Neural cell (in vitro differentiated cells): ENCODE results near the gene LORICRIN.

Experiments
- CTCF ChIP-seq: fragments of 450-650 bp; IDR thresholded peaks from 2 replicates; pipeline ENCODE4 v1.5.1; 2014; ENCODE audit warnings: antibody characterized with exemption, mild to moderate bottlenecking, moderate library complexity; ENCODE audit not compliant: poor library complexity, severe bottlenecking
- EP300 ChIP-seq: fragments of 450-650 bp; conservative IDR thresholded peaks from 2 replicates; pipeline ENCODE4 v1.6.1; 2014; ENCODE audit warnings: antibody characterized with exemption, mild to moderate bottlenecking, moderate library complexity; ENCODE audit not compliant: poor library complexity, severe bottlenecking
- EZH2 ChIP-seq: fragments of 200-600, 300-800 bp; shearing (Covaris generic), sonication (generic); IDR thresholded peaks from 2 replicates; pipeline ENCODE4 v1.6.1; 2014; ENCODE audit warnings: antibody characterized with exemption, low read length, borderline replicate concordance, mild to moderate bottlenecking; ENCODE audit not compliant: insufficient read depth, poor library complexity, severe bottlenecking
- MXI1 ChIP-seq: fragments of 450-650 bp; conservative IDR thresholded peaks from 2 replicates; pipeline ENCODE4 v1.6.1; 2014; ENCODE audit warnings: antibody characterized with exemption, mild to moderate bottlenecking; ENCODE audit not compliant: poor library complexity, severe bottlenecking
- POLR2AphosphoS5 ChIP-seq: IDR thresholded peaks from 2 replicates; pipeline ENCODE4 v1.6.1; 2012
- RAD21 ChIP-seq: fragments of 450-650 bp; conservative IDR thresholded peaks from 2 replicates; pipeline ENCODE4 v1.6.1; 2014; ENCODE audit warnings: antibody characterized with exemption, mild to moderate bottlenecking, moderate library complexity
- SMC3 ChIP-seq: fragments of 450-650 bp; conservative IDR thresholded peaks from 2 replicates; pipeline ENCODE4 v1.6.1; 2014; ENCODE audit warnings: antibody characterized with exemption, mild to moderate bottlenecking, moderate library complexity; ENCODE audit not compliant: poor library complexity
- TAF1 ChIP-seq: IDR thresholded peaks from 2 replicates; pipeline ENCODE4 v1.6.1; 2012; ENCODE audit warnings: low read depth

GRCh38 chr1:153309441-153309840, 50.0 kb downstream of the LORICRIN start:
- TF ChIP-seq EP300 (no peak), CTCF (no peak), TAF1 (no peak), POLR2AphosphoS5 (no peak), MXI1 (no peak), EZH2 (no peak), SMC3 (no peak), RAD21 (no peak)
